ENCODE data around the gene IFNE. TPM values are rescaled to one million over a fixed set of nuclear protein-coding genes. Genes with fewer than 3 reads are reported as not detected.

The IFNE gene
- total RNA-seq, 4 donors from 2014 or later: not detected

DNA sequence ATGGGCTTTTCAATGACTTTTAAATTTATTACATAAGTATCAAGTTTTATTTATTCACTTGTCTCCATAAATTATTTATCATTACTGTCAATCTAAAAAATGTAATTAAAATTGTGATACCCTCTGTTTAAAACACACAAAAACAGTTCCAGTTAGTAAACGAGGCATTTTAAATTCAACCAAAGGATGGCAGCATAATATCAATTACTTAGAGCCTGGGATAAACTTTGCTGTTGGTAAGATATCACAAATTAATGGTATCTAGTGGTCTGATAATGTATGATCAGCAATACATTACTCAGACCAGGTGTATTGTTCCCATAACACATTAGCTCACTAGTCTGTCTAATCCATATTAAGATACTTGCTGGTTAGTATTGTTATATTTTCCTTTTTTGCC, 9.6 kb upstream of the IFNE start:
- Histone ChIP-seq H3K4me1 (no peaks in the 10 kb centered on the region), H3K4me3 (no peak overlapping the region), H3K27me3 (no peaks in the 10 kb centered on the region), H3K36me3 (no peaks in the 10 kb centered on the region), H3K9me3 (no peaks in the 10 kb centered on the region), H3K27ac (no peak overlapping the region)
- no peak for TF ChIP-seq POLR2A (IDR thresholded peaks at IDR 0.05)
- no peak for TF ChIP-seq EP300 (IDR thresholded peaks at IDR 0.05; ENCODE audit: low read depth)
- TF ChIP-seq POLR2AphosphoS5 (IDR thresholded peaks at IDR 0.05): no peak
- TF ChIP-seq, protein P1, sequence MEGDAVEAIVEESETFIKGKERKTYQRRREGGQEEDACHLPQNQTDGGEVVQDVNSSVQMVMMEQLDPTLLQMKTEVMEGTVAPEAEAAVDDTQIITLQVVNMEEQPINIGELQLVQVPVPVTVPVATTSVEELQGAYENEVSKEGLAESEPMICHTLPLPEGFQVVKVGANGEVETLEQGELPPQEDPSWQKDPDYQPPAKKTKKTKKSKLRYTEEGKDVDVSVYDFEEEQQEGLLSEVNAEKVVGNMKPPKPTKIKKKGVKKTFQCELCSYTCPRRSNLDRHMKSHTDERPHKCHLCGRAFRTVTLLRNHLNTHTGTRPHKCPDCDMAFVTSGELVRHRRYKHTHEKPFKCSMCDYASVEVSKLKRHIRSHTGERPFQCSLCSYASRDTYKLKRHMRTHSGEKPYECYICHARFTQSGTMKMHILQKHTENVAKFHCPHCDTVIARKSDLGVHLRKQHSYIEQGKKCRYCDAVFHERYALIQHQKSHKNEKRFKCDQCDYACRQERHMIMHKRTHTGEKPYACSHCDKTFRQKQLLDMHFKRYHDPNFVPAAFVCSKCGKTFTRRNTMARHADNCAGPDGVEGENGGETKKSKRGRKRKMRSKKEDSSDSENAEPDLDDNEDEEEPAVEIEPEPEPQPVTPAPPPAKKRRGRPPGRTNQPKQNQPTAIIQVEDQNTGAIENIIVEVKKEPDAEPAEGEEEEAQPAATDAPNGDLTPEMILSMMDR (IDR thresholded peaks at IDR 0.05): no peak
- WGBS, 2 donors (ENCODE audit: low coverage in 1 of 2): 9 to 28% methylated on average over 1 of the region's 1 CpG
- intact Hi-C loops (cut with DNase I; ENCODE audit: low total_unique reads) (no loop called here), in situ Hi-C loops (cut with MboI; ENCODE audit: low pct_ligation_motif_present in 1 of 4, low pct_unique_long_range_greater_than_20kb in 1 of 4, low sequenced_read_pairs in 3 of 4) (no loop called here)
- DNase-seq: no peak

DNA sequence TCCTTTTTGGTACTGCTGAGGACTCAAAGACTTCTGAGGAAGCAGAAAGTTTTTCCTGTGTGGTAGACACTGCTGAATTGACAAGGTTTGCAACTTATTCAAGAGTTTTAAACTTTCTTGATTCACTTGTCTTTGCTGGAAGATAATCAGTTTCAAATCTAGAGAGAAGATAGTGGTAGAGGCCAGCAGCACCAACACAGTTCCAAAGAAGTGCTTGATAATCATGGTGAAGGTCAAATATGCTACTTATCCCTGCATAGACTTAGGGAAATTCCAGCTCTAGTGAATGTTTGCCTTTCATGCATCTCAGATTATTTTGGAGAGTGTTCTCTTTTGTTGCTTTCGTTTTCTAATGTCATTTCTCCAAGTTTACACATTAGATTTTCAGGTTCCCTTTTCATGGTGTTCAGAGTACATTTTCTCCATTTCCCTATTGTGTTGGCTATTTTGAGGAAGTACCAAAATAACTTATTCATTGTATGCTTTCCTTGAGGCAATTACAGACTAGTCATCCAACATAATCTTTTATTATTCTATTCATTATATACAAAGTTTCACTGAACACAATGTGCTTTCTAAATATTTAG, 550 bp downstream of the IFNE start:
- in situ Hi-C loops (cut with MboI; ENCODE audit: low pct_ligation_motif_present in 1 of 4, low pct_unique_long_range_greater_than_20kb in 1 of 4, low sequenced_read_pairs in 3 of 4) (no loop called here), intact Hi-C loops (cut with DNase I; ENCODE audit: low total_unique reads) (no loop called here)
- H3K4me3 ChIP-seq: no peak overlapping the region
- DNase-seq: no peak
- no peaks in the 10 kb centered on the region for H3K27me3 ChIP-seq
- no peaks in the 10 kb centered on the region for H3K36me3 ChIP-seq
- TF ChIP-seq, protein P1 (IDR thresholded peaks at IDR 0.05): no peak
- TF ChIP-seq POLR2AphosphoS5 (IDR thresholded peaks at IDR 0.05) (no peak), POLR2A (IDR thresholded peaks at IDR 0.05) (no peak), EP300 (IDR thresholded peaks at IDR 0.05; ENCODE audit: low read depth) (no peak)
- 24% methylated on average over 1 of the region's 1 CpG; no CpG with 5 or more reads in 1 of the 2 donors for WGBS, 2 donors (ENCODE audit: low coverage in 1 of 2)
- no peak overlapping the region for H3K27ac ChIP-seq
- no peaks in the 10 kb centered on the region for H3K9me3 ChIP-seq
- H3K4me1 ChIP-seq: no peaks in the 10 kb centered on the region

DNA sequence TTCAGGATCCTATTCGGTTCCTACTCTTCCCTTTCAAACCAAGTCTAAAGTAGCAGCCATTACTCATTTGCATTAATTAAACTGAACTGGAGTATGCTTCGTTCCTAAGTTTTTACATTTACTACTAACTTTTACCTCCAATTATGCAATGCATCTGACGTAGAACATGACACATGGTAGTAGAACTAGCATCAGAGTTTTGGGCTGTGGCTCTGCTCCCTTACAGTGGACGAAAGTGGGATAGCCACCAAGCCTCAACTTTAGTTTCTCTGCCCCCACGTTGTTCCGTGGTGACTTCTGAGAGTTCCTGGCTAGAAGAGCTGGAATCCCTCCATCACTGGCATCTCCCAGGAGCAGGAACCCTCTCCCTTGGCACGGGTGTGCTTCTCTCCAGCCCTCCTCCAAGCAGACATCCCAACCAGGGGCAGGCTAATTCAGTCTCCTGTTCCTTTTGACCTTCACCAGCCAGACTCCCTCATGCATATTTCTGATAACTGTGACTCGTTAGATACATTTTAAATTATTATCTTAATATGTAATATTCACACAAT, 2.9 kb downstream of the IFNE start:
- no peaks in the 10 kb centered on the region for H3K4me1 ChIP-seq
- no peaks in the 10 kb centered on the region for H3K9me3 ChIP-seq
- no peak overlapping the region for H3K4me3 ChIP-seq
- no peak for DNase-seq
- 62 to 76% methylated on average over 4 to 8 of the region's 8 CpGs for WGBS, 2 donors (ENCODE audit: low coverage in 1 of 2)
- intact Hi-C loops (cut with DNase I; ENCODE audit: low total_unique reads) (no loop called here), in situ Hi-C loops (cut with MboI; ENCODE audit: low pct_ligation_motif_present in 1 of 4, low pct_unique_long_range_greater_than_20kb in 1 of 4, low sequenced_read_pairs in 3 of 4) (no loop called here)
- H3K27me3 ChIP-seq: no peaks in the 10 kb centered on the region
- no peaks in the 10 kb centered on the region for H3K36me3 ChIP-seq
- TF ChIP-seq POLR2AphosphoS5 (IDR thresholded peaks at IDR 0.05) (no peak), POLR2A (IDR thresholded peaks at IDR 0.05) (no peak), EP300 (IDR thresholded peaks at IDR 0.05; ENCODE audit: low read depth) (no peak)
- TF ChIP-seq, protein P1 (IDR thresholded peaks at IDR 0.05): no peak
- H3K27ac ChIP-seq: no peak overlapping the region

DNA sequence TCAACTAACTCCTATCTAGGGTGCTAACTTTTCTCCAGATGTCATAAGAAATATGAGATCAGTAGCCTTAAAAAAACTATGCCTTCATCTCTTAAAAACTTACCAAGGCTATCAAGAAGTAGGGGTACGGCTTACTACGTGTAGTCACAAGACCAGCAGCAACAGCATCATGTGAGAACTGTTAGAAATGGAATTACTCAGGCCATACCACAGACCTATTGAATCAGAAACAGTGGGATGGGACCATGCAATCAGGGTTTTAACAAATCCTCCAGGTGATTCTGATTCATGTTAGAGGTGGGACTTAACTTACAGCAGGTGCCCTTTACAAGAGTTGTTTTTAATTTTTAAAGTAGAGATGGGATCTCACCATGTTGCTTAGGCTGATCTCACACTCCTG, 4.6 kb downstream of the IFNE start:
- Histone ChIP-seq H3K36me3 (no peaks in the 10 kb centered on the region), H3K27ac (no peak overlapping the region), H3K27me3 (no peaks in the 10 kb centered on the region), H3K4me3 (no peak overlapping the region), H3K4me1 (no peaks in the 10 kb centered on the region), H3K9me3 (no peaks in the 10 kb centered on the region)
- in situ Hi-C loops (cut with MboI; ENCODE audit: low pct_ligation_motif_present in 1 of 4, low pct_unique_long_range_greater_than_20kb in 1 of 4, low sequenced_read_pairs in 3 of 4): no loop called here
- no peak for TF ChIP-seq POLR2A (IDR thresholded peaks at IDR 0.05)
- TF ChIP-seq EP300 (IDR thresholded peaks at IDR 0.05; ENCODE audit: low read depth): no peak
- TF ChIP-seq, protein P1 (IDR thresholded peaks at IDR 0.05): no peak
- TF ChIP-seq POLR2AphosphoS5 (IDR thresholded peaks at IDR 0.05): no peak
- DNase-seq: no peak
- 72 to 75% methylated on average over 2 of the region's 2 CpGs for WGBS, 2 donors (ENCODE audit: low coverage in 1 of 2)
- intact Hi-C loops (cut with DNase I; ENCODE audit: low total_unique reads): no loop called here
